Dermis blood vessel endothelial cell (primary cell): ENCODE measurements around the gene ABCC10. TPM values are rescaled to one million over a fixed set of nuclear protein-coding genes. Genes with fewer than 3 reads are reported as not detected.
A peak's percentile ranks its signal among the peaks of the same experiment; 100 is the strongest.
"Not testable (repeated sequence)": the region's sequence is repeated elsewhere in the genome, so short reads cannot be mapped to it uniquely, and the experiment has no call there.

Source experiments
- DNase-seq: peaks from one replicate; pipeline ENCODE4 v3.0.0; 2010
- total RNA-seq: library from RNA; depleted of rRNA; stranded (reverse); fragments of >200 nt; gene quantifications from 2 replicates; pipeline ENCODE4 v1.2.3, GENCODE V29; 2014

The ABCC10 gene
- total RNA-seq, 1 donor from 2014 or later = 19.2 TPM

GRCh38 chr6:43448916-43449315 lies 21.6 kb downstream of the ABCC10 start:
- DNase-seq = no peak

GRCh38 chr6:43450699-43451131 lies 23.4 kb downstream of the ABCC10 start:
- DNase-seq = no peak

DNA sequence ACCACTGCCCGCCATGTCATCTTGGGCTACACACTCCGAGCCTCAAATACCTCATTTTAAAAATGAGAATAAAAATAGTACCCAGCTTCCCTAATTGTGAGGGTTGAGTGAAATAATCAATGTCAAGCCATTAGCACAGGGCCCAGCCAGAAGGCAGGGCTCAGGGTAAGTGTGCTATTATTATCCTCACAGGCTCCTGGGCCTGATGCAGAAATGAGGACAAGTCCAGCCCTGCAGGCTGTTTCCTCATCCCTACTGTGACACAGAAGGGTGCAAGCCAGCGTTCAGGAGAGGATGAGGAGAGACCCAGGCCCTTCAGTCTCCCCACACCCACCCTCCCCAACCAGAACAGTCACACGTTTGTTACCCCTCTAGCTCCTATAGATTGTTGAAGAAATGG lies 24.0 kb downstream of the ABCC10 start:
- DNase-seq = no peak

DNA sequence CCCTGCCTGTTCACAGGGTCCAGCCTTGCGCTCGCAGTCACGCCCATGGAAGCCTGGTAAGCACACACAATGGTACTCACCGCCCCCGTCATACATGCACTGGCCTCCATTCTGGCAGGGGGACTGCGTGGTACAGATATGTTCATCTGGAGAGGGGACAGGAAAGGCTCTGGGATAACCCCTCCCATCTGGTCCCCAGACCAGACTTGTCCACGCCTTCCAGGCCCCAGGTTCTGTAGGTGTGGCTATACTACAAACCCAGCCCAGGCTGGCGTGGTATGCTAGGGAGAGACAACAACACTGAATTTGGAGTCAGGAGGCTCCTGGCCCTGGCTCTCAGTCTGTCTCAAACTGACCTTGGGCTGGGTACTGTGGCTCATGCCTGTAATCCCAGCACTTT lies 24.6 kb downstream of the ABCC10 start:
- DNase-seq = no peak

DNA sequence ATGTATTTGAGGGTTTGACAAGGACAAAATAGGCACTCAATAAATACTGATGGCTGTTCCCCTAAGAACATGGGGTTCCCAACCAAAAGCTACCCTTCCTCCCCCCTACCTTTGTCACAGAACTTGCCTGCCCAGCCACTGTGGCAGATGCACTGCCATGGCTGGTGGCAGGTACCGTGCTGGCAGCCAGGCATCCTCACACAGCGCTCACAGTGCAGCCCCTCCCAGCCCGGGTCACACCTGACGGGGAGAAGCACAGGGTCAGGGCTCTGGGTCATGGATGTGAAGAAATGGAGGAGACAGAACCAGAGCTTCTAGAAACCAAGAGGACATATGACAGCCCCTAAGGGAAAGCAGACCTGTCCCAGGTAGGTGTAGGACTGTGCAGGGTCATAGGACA lies 25.6 kb downstream of the ABCC10 start:
- no peak for DNase-seq

DNA sequence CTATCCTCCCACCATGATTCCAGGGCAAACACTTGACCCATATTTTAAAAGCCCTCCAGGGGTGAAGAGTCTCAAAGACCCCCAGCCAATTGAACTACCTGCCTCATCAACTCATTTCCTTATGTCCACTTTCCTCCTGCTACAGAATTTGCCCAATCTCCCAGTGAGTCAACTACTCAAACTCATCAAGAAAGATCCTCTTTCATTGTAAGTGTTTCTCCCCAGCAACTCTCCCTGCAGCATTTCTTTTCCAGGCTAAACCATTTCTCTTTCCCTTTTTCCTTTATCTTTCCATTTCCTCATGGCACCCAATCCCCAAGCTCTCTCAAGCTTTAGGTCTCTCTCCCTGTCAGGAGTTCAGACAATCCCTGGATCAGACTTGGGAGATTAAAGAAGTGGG lies 26.5 kb downstream of the ABCC10 start:
- no peak for DNase-seq

- DNase-seq = no peak
Measured at GRCh38 chr6:43454290-43454695, 27.0 kb downstream of the ABCC10 start.

- peak; percentile 92 for DNase-seq
Measured at GRCh38 chr6:43454696-43455530, 27.6 kb downstream of the ABCC10 start.

GRCh38 chr6:43455531-43456428 lies 28.4 kb downstream of the ABCC10 start, which contains the start of gene DLK2:
Gene DLK2 (minus strand): TSS chr6:43455548. CDS start chr6:43454825, 723 bp downstream.
- DNase-seq = peak; percentile 24

DNA sequence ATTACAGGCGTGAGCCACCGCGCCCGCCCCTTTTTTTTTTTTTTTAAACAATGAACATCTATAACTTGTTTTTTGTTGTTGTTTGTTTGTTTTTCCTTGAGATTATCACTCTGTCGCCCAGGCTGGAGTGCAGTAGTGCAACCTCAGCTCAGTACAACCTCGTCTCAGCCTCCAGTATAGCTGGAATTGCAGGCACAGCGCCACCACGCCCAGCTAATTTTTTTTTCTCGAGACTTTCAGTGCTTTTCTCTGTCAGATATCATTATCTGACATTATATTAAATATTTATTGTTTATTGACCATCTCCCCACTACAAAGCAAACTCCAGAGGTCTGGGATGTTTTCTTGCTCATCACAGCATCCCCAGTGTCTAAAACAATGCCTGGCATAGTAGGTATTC lies 30.3 kb downstream of the ABCC10 start:
- no peak for DNase-seq

- DNase-seq = not testable (repeated sequence)
Measured at GRCh38 chr6:43458154-43458553, 30.8 kb downstream of the ABCC10 start.

- DNase-seq = no peak
Measured at GRCh38 chr6:43459535-43459934, 32.2 kb downstream of the ABCC10 start.

GRCh38 chr6:43460032-43460431 lies 32.7 kb downstream of the ABCC10 start:
- no peak for DNase-seq

DNA sequence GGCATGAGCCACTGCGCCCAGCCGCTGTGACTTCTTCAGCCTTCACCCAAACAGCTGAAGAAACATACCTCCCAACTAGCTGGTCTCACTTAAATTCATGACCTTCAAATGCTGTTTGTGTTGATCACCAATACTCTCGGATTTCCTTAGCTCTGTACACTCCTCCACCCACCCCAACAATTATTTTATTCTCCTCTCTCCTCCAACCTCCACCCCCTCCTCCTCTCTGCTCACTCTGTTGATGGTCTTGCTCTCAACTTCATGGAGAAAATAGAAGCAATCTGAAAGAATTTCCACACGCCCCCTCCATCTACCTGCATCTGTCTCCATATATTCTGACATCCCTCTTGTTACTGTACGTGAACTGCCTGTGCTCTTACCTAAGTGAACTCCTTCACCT lies 34.6 kb downstream of the ABCC10 start:
- DNase-seq = no peak

- no peak for DNase-seq
Measured at GRCh38 chr6:43464337-43464736, 37.0 kb downstream of the ABCC10 start.

GRCh38 chr6:43465948-43466347 lies 38.6 kb downstream of the ABCC10 start:
- DNase-seq = no peak

- DNase-seq = not testable (repeated sequence)
Measured at GRCh38 chr6:43467265-43467664, 39.9 kb downstream of the ABCC10 start.

DNA sequence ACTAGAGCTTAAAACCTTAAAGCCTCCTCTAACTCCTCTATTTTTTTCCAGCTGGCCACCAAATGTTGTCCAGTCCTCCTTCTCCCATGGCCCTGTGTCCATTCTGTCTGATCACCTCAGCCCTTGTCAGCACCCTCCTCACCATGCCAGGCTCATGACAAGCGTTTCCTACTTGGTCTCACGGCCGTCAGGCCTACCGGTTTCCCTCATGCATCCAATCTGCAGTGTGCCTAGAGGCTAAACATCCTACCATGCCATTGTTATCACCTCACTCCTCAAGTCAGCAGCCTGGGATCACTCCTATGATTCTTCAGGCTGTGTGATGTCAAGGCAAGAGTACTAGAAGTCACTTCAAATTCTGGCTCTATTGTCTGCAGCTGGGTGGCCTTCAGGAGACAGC lies 40.4 kb downstream of the ABCC10 start:
- DNase-seq = no peak

GRCh38 chr6:43468240-43468639 lies 40.9 kb downstream of the ABCC10 start:
- no peak for DNase-seq

GRCh38 chr6:43468748-43469681 lies 41.7 kb downstream of the ABCC10 start:
- DNase-seq = no peak

DNA sequence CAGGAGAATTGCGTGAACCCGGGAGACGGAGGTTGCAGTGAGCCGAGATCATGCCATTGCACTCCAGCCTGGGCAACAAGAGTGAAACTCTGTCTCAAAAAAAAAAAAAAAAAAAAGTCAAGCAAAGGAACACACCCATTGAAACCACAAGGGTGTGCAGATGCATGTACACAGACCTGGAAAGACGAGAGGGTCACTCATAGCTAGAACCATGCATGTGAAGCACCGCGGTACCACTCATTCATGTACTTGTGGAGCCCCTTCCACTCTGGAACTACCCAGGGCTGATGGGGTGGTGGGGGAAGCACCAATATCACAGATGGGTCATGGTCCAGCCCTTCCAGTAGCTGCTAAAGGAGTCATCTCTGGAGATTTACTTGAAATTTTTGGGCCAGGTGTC lies 42.6 kb downstream of the ABCC10 start:
- no peak for DNase-seq

- no peak for DNase-seq
Measured at GRCh38 chr6:43471399-43471798, 44.1 kb downstream of the ABCC10 start.
